K562 (cell line): ENCODE data around the gene PITPNB.

ENCODE experiments used
- EP300 ChIP-seq: IDR thresholded peaks from 2 replicates; pipeline ENCODE4 v1.6.1; 2012; ENCODE audit warnings: low read length, improper control_type of control experiment
- FIP1L1 ChIP-seq: fragments of 200-400 bp; formaldehyde crosslinking; IDR thresholded peaks from 2 replicates; pipeline ENCODE4 v1.6.1; 2018; ENCODE audit warnings: mild to moderate bottlenecking, low read depth, low read length; ENCODE audit not compliant: poor library complexity, severe bottlenecking
- KDM5B ChIP-seq: fragments of 200-600 bp; sonication (generic); IDR thresholded peaks from 2 replicates; pipeline ENCODE4 v1.6.1; 2012; ENCODE audit warnings: low read depth, mild to moderate bottlenecking, moderate library complexity, low read length, control low read depth, inconsistent platforms; ENCODE audit not compliant: insufficient replicate concordance
- L3MBTL2 ChIP-seq: fragments of 450-650 bp; IDR thresholded peaks from 2 replicates; pipeline ENCODE4 v1.6.1; 2016; ENCODE audit warnings: mild to moderate bottlenecking, moderate library complexity
- MAFF ChIP-seq: IDR thresholded peaks from 2 replicates; pipeline ENCODE4 v1.6.1; 2012; ENCODE audit warnings: low read length, improper control_type of control experiment
- MXI1 ChIP-seq: IDR thresholded peaks from 2 replicates; pipeline ENCODE4 v1.6.1; 2011; ENCODE audit warnings: low read depth, mild to moderate bottlenecking, improper control_type of control experiment, low read length
- POLR2AphosphoS5 ChIP-seq: IDR thresholded peaks from 2 replicates; pipeline ENCODE4 v1.6.1; 2011; ENCODE audit warnings: mild to moderate bottlenecking, low read depth, low read length, moderate library complexity; ENCODE audit not compliant: control insufficient read depth, insufficient read depth
- SMAD3 ChIP-seq: fragments of 450-650 bp; formaldehyde crosslinking; conservative IDR thresholded peaks from 2 replicates; pipeline ENCODE4 v1.4.0; 2020; ENCODE audit warnings: mild to moderate bottlenecking
- ZNF175 ChIP-seq: fragments of 200-800 bp; sonication (Bioruptor generic); IDR thresholded peaks from 2 replicates; pipeline ENCODE4 v1.6.1; 2016; ENCODE audit warnings: low read depth, mild to moderate bottlenecking, missing genetic modification characterization, missing compliant biosample characterization
- TF ChIP-seq, protein P1 (sequence below): sonication (generic); formaldehyde crosslinking; IDR thresholded peaks from 2 replicates; pipeline ENCODE4 v1.4.0; 2020; ENCODE audit warnings: mild to moderate bottlenecking, missing genetic modification reagents
- TF ChIP-seq, protein P2 (sequence below): fragments of 250-450 bp; sonication (Bioruptor Pico); IDR thresholded peaks from 2 replicates; pipeline ENCODE4 v1.4.0; 2020; ENCODE audit warnings: mild to moderate bottlenecking, moderate library complexity
- TF ChIP-seq, protein P3 (sequence below): sonication (generic); formaldehyde crosslinking; IDR thresholded peaks from 2 replicates; pipeline ENCODE4 v1.9.0; 2022; ENCODE audit warnings: mild to moderate bottlenecking, missing genetic modification reagents
- TF ChIP-seq, protein P4 (sequence below), 3 experiments: IDR thresholded peaks in 2 of 3; conservative IDR thresholded peaks in 1 of 3; 2 replicates each; pipeline ENCODE4 v1.5.1; 2011 to 2012; ENCODE audit warnings: low read length in 3 of 3, mild to moderate bottlenecking in 3 of 3, control low read depth in 2 of 3, improper control_type of control experiment in 1 of 3, inconsistent platforms in 1 of 3, low read depth in 1 of 3, mixed read lengths in 1 of 3, moderate library complexity in 1 of 3; ENCODE audit not compliant: insufficient read depth in 2 of 3
- TF ChIP-seq, protein P5 (sequence below), 2 experiments: fragments of 450-650 bp; IDR thresholded peaks; 2 replicates each; pipeline ENCODE4 v1.6.1; 2016

DNA sequence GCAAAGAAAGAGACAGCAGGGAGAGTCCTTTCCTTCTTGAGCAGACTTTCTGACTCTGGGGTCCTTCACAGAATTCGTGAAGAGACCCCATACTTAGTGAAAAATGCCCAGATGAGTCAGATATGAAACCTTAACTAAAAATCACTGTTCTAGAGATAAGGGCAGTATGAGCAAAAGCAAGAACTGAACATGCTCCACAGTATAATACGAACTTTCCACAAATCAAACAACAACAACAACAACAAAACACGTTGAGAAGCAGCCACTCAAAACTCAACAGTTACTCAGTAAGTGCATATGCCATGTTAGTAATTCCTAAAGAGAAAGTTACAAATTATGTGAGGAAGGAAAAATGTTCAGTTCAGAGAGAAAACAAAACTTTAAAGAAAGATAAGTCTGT is 44.3 kb downstream of the PITPNB start:
- TF ChIP-seq, protein P1, sequence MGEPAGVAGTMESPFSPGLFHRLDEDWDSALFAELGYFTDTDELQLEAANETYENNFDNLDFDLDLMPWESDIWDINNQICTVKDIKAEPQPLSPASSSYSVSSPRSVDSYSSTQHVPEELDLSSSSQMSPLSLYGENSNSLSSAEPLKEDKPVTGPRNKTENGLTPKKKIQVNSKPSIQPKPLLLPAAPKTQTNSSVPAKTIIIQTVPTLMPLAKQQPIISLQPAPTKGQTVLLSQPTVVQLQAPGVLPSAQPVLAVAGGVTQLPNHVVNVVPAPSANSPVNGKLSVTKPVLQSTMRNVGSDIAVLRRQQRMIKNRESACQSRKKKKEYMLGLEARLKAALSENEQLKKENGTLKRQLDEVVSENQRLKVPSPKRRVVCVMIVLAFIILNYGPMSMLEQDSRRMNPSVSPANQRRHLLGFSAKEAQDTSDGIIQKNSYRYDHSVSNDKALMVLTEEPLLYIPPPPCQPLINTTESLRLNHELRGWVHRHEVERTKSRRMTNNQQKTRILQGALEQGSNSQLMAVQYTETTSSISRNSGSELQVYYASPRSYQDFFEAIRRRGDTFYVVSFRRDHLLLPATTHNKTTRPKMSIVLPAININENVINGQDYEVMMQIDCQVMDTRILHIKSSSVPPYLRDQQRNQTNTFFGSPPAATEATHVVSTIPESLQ (CRISPR knock-in tag) = no peak
- TF ChIP-seq L3MBTL2 (no peak), MXI1 (no peak), EP300 (no peak), POLR2AphosphoS5 (no peak), MAFF (no peak), SMAD3 (CRISPR knock-in tag) (no peak), FIP1L1 (no peak), ZNF175 (CRISPR knock-in tag) (no peak), KDM5B (no peak)
- TF ChIP-seq, protein P2, sequence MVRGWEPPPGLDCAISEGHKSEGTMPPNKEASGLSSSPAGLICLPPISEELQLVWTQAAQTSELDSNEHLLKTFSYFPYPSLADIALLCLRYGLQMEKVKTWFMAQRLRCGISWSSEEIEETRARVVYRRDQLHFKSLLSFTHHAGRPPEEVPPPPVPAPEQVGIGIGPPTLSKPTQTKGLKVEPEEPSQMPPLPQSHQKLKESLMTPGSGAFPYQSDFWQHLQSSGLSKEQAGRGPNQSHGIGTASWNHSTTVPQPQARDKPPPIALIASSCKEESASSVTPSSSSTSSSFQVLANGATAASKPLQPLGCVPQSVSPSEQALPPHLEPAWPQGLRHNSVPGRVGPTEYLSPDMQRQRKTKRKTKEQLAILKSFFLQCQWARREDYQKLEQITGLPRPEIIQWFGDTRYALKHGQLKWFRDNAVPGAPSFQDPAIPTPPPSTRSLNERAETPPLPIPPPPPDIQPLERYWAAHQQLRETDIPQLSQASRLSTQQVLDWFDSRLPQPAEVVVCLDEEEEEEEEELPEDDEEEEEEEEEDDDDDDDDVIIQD = no peak
- TF ChIP-seq, protein P3, sequence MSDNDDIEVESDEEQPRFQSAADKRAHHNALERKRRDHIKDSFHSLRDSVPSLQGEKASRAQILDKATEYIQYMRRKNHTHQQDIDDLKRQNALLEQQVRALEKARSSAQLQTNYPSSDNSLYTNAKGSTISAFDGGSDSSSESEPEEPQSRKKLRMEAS (CRISPR knock-in tag) = no peak
- TF ChIP-seq, protein P4, sequence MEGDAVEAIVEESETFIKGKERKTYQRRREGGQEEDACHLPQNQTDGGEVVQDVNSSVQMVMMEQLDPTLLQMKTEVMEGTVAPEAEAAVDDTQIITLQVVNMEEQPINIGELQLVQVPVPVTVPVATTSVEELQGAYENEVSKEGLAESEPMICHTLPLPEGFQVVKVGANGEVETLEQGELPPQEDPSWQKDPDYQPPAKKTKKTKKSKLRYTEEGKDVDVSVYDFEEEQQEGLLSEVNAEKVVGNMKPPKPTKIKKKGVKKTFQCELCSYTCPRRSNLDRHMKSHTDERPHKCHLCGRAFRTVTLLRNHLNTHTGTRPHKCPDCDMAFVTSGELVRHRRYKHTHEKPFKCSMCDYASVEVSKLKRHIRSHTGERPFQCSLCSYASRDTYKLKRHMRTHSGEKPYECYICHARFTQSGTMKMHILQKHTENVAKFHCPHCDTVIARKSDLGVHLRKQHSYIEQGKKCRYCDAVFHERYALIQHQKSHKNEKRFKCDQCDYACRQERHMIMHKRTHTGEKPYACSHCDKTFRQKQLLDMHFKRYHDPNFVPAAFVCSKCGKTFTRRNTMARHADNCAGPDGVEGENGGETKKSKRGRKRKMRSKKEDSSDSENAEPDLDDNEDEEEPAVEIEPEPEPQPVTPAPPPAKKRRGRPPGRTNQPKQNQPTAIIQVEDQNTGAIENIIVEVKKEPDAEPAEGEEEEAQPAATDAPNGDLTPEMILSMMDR (IDR thresholded peaks at IDR 0.05 in 2 of 3, conservative IDR thresholded peaks at IDR 0.05 in 1 of 3; ENCODE audit: insufficient read depth in 2 of 3, low read depth in 1 of 3, low read length in 3 of 3) = no peak
- TF ChIP-seq, protein P5, sequence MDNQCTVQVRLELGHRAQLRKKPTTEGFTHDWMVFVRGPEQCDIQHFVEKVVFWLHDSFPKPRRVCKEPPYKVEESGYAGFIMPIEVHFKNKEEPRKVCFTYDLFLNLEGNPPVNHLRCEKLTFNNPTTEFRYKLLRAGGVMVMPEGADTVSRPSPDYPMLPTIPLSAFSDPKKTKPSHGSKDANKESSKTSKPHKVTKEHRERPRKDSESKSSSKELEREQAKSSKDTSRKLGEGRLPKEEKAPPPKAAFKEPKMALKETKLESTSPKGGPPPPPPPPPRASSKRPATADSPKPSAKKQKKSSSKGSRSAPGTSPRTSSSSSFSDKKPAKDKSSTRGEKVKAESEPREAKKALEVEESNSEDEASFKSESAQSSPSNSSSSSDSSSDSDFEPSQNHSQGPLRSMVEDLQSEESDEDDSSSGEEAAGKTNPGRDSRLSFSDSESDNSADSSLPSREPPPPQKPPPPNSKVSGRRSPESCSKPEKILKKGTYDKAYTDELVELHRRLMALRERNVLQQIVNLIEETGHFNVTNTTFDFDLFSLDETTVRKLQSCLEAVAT (IDR thresholded peaks at IDR 0.05) = no peak
